K562 (cell line): ENCODE data around the gene NEMP2. TPM values are rescaled to one million over a fixed set of nuclear protein-coding genes. Genes with fewer than 3 reads are reported as not detected.

Source experiments
- ELF1 ChIP-seq: fragments of 200-800 bp; sonication (Bioruptor generic); IDR thresholded peaks from 2 replicates; pipeline ENCODE4 v1.6.1; 2016; ENCODE audit warnings: missing genetic modification characterization, missing compliant biosample characterization
- FUS ChIP-seq: fragments of 200-400 bp; formaldehyde crosslinking; optimal IDR thresholded peaks from 2 replicates; pipeline ENCODE3; 2017; ENCODE audit warnings: low read depth, low read length
- HDGF ChIP-seq: fragments of 450-650 bp; IDR thresholded peaks from 2 replicates; pipeline ENCODE4 v1.6.1; 2016
- KLF10 ChIP-seq: fragments of 250-450 bp; sonication (Bioruptor Pico); IDR thresholded peaks from 2 replicates; pipeline ENCODE4 v1.6.1; 2021; ENCODE audit warnings: matching md5 sums
- MECOM ChIP-seq: fragments of 250-450 bp; sonication (Bioruptor Pico); IDR thresholded peaks from 2 replicates; pipeline ENCODE4 v1.8.0; 2022; ENCODE audit warnings: inconsistent platforms
- NR2C2 ChIP-seq, 2 experiments: fragments of 200-800 bp in 1 of 2; sonication (Bioruptor generic) in 1 of 2; sonication (generic) in 1 of 2; formaldehyde crosslinking in 1 of 2; IDR thresholded peaks; 2 replicates each; pipeline versions ENCODE4 v1.6.1 to v1.8.0; 2016 to 2022; ENCODE audit warnings: mild to moderate bottlenecking in 1 of 2, missing compliant biosample characterization in 1 of 2, missing genetic modification characterization in 1 of 2, missing genetic modification reagents in 1 of 2
- SMARCB1 ChIP-seq: IDR thresholded peaks from 2 replicates; pipeline ENCODE4 v1.6.1; 2011; ENCODE audit warnings: improper control_type of control experiment, low read depth; ENCODE audit not compliant: insufficient read length
- TCF3 ChIP-seq: sonication (generic); formaldehyde crosslinking; IDR thresholded peaks from 2 replicates; pipeline ENCODE4 v1.4.0; 2020; ENCODE audit warnings: mild to moderate bottlenecking, missing genetic modification reagents
- ZBTB34 ChIP-seq: fragments of 250-450 bp; sonication (Bioruptor Pico); IDR thresholded peaks from 2 replicates; pipeline ENCODE4 v1.8.0; 2021; ENCODE audit warnings: mild to moderate bottlenecking, moderate library complexity
- ZFP36 ChIP-seq: fragments of 150-350 bp; IDR thresholded peaks from 2 replicates; pipeline ENCODE4 v1.6.1; 2018; ENCODE audit warnings: low read length, low read depth; ENCODE audit not compliant: partially characterized antibody
- ZKSCAN1 ChIP-seq: fragments of 150-350 bp; IDR thresholded peaks from 2 replicates; pipeline ENCODE4 v1.6.1; 2016; ENCODE audit warnings: low read depth, low read length
- ZNF124 ChIP-seq: sonication (generic); formaldehyde crosslinking; IDR thresholded peaks from 2 replicates; pipeline ENCODE4 v1.8.1; 2022; ENCODE audit warnings: missing genetic modification reagents
- ZNF232 ChIP-seq: sonication (generic); formaldehyde crosslinking; IDR thresholded peaks from 2 replicates; pipeline ENCODE4 v1.8.0; 2022; ENCODE audit warnings: mild to moderate bottlenecking, missing genetic modification reagents
- ZNF347 ChIP-seq: fragments of 450-650 bp; formaldehyde crosslinking; IDR thresholded peaks from 2 replicates; pipeline ENCODE4 v1.4.0; 2020; ENCODE audit warnings: low read depth, mild to moderate bottlenecking, moderate library complexity
- ZNF511 ChIP-seq: sonication (generic); formaldehyde crosslinking; IDR thresholded peaks from 2 replicates; pipeline ENCODE4 v1.8.0; 2022; ENCODE audit warnings: mild to moderate bottlenecking, missing genetic modification reagents
- ZNF707 ChIP-seq: fragments of 250-450 bp; sonication (Bioruptor Pico); conservative IDR thresholded peaks from 2 replicates; pipeline ENCODE4 v1.8.0; 2022; ENCODE audit warnings: inconsistent platforms, mild to moderate bottlenecking, moderate library complexity
- ZSCAN29 ChIP-seq: fragments of 450-650 bp; IDR thresholded peaks from 2 replicates; pipeline ENCODE4 v1.6.1; 2017
- polyA plus RNA-seq, 8 experiments: library from polyadenylated mRNA; depleted of rRNA in 4 of 8; stranded (reverse) in 5 of 8; unstranded in 3 of 8; fragments of >200 nt; fragmentation: Nextera tagmentation in 2 of 8; fragmentation: Illumina TruSeq in 1 of 8; extraction: Ambion mirVana in 2 of 8; extraction: Trizol in 1 of 8; gene quantifications; 2 replicates each; pipeline versions ENCODE4 v1.2.1 to v1.2.3, GENCODE V29; 2011 to 2014; ENCODE audit warnings: inconsistent platforms in 1 of 8, missing spikeins in 1 of 8
- total RNA-seq, 7 experiments: library from RNA; depleted of rRNA in 6 of 7; stranded (reverse); fragments of >200 nt in 6 of 7; fragmentation: Illumina TruSeq in 2 of 7; extraction: Trizol in 2 of 7; gene quantifications; 2 replicates each; pipeline versions ENCODE4 v1.2.1 to v1.2.3, GENCODE V29; 2011 to 2021; ENCODE audit warnings: low replicate concordance in 1 of 7
- TF ChIP-seq, protein P1 (sequence below): sonication (generic); formaldehyde crosslinking; IDR thresholded peaks from 2 replicates; pipeline ENCODE4 v1.8.0; 2023; ENCODE audit warnings: mild to moderate bottlenecking, missing genetic modification reagents
- TF ChIP-seq, protein P2 (sequence below), 2 experiments: IDR thresholded peaks; 2 replicates each; pipeline ENCODE4 v1.6.1; 2012; ENCODE audit warnings: improper control_type of control experiment in 2 of 2, low read depth in 2 of 2, low read length in 2 of 2, borderline replicate concordance in 1 of 2

NEMP2 gene
- total and polyA plus RNA-seq, 9 of the 15 experiments (the other 6 are each of a cell fraction or from before 2014, with no cell fraction given) = 0.32 to 3.0 (median 1.7) TPM

- TF ChIP-seq ZBTB34 = no peak
- TF ChIP-seq TCF3 (CRISPR knock-in tag) = peak; percentile 94
- no peak for TF ChIP-seq NR2C2 (CRISPR knock-in tag; IDR thresholded peaks at IDR 0.05)
- no peak for TF ChIP-seq NR2C2 (tag; IDR thresholded peaks at IDR 0.05)
- TF ChIP-seq MECOM (CRISPR knock-in tag) = no peak
- no peak for TF ChIP-seq FUS
- no peak for TF ChIP-seq ZNF347
- TF ChIP-seq ZNF707 = no peak
- TF ChIP-seq ZSCAN29 = no peak
- no peak for TF ChIP-seq ELF1
- TF ChIP-seq HDGF = no peak
- TF ChIP-seq, protein P1, sequence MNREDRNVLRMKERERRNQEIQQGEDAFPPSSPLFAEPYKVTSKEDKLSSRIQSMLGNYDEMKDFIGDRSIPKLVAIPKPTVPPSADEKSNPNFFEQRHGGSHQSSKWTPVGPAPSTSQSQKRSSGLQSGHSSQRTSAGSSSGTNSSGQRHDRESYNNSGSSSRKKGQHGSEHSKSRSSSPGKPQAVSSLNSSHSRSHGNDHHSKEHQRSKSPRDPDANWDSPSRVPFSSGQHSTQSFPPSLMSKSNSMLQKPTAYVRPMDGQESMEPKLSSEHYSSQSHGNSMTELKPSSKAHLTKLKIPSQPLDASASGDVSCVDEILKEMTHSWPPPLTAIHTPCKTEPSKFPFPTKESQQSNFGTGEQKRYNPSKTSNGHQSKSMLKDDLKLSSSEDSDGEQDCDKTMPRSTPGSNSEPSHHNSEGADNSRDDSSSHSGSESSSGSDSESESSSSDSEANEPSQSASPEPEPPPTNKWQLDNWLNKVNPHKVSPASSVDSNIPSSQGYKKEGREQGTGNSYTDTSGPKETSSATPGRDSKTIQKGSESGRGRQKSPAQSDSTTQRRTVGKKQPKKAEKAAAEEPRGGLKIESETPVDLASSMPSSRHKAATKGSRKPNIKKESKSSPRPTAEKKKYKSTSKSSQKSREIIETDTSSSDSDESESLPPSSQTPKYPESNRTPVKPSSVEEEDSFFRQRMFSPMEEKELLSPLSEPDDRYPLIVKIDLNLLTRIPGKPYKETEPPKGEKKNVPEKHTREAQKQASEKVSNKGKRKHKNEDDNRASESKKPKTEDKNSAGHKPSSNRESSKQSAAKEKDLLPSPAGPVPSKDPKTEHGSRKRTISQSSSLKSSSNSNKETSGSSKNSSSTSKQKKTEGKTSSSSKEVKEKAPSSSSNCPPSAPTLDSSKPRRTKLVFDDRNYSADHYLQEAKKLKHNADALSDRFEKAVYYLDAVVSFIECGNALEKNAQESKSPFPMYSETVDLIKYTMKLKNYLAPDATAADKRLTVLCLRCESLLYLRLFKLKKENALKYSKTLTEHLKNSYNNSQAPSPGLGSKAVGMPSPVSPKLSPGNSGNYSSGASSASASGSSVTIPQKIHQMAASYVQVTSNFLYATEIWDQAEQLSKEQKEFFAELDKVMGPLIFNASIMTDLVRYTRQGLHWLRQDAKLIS = no peak
- peak; percentile 72 for TF ChIP-seq SMARCB1
- TF ChIP-seq KLF10 = no peak
- no peak for TF ChIP-seq ZFP36
- no peak for TF ChIP-seq ZNF124 (CRISPR knock-in tag)
- TF ChIP-seq ZKSCAN1 = no peak
- no peak for TF ChIP-seq ZNF511 (CRISPR knock-in tag)
- no peak for TF ChIP-seq ZNF232 (CRISPR knock-in tag)
- TF ChIP-seq, protein P2, sequence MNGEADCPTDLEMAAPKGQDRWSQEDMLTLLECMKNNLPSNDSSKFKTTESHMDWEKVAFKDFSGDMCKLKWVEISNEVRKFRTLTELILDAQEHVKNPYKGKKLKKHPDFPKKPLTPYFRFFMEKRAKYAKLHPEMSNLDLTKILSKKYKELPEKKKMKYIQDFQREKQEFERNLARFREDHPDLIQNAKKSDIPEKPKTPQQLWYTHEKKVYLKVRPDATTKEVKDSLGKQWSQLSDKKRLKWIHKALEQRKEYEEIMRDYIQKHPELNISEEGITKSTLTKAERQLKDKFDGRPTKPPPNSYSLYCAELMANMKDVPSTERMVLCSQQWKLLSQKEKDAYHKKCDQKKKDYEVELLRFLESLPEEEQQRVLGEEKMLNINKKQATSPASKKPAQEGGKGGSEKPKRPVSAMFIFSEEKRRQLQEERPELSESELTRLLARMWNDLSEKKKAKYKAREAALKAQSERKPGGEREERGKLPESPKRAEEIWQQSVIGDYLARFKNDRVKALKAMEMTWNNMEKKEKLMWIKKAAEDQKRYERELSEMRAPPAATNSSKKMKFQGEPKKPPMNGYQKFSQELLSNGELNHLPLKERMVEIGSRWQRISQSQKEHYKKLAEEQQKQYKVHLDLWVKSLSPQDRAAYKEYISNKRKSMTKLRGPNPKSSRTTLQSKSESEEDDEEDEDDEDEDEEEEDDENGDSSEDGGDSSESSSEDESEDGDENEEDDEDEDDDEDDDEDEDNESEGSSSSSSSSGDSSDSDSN (IDR thresholded peaks at IDR 0.05; ENCODE audit: borderline replicate concordance in 1 of 2, low read depth in 2 of 2, low read length in 2 of 2) = no peak
These were observed 74.6 kb downstream of the NEMP2 start (continued) for GRCh38 chr2:190459881-190460280.
